Effector CD8-positive, alpha-beta T cell (primary cell): ENCODE data around the gene STRN4.
"Not testable (repeated sequence)": the region's sequence is repeated elsewhere in the genome, so short reads cannot be mapped to it uniquely, and the experiment has no call there.

Experiments used
- DNase-seq: peaks from one replicate; lab custom pipeline; 2025; lab: John Stamatoyannopoulos, UW
- total RNA-seq, 4 experiments: gene quantifications; one replicate each; lab custom pipeline; 2026; lab: John Stamatoyannopoulos, UW

The STRN4 gene
- total RNA-seq, result 85.0 to 118 (median 93.9) reads per million in 4 experiments

DNA sequence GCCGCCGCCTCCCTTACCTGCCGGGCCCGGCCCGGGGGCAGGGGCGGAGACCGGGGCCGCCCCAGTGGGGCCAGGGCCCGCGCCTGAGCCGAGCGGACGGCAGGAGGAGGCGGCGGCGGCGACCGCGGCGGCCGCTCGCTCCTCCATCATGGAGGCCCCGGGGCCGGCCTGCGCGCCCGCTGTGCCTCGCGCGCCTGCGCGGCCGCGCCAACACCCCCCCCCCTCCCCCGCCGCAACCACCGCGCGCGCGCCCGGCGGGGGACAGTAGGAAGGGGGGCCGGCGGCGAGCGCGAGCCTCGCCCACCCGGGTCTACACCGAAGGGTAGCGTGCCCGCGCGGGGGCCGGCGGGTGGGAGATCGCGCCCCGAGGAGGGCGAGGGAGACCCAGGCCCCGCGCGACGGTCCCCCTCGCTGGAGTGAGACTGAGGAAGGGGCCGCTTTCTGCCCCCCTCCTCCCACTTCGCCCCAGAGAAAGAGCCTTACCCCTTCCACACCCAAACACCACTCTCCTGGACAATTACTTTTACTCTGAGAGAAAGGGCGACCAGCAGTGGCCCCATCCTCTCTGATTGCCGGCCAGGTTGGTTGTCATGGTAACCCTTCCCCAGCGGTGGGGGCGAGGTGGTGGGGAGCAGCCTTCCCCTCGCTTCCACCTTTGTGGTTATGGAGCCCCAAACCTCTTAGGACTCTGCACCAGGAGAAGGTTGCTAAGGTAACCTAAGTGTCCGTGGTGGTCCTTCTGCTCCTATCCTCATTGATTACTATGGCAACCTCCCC lies at the start of gene STRN4:
Gene STRN4, minus strand, starts transcription at position 170 of the 777 bp plus-strand sequence. Its CDS starts 20 bp downstream, at position 150.
- peak; percentile 42 for DNase-seq

DNA sequence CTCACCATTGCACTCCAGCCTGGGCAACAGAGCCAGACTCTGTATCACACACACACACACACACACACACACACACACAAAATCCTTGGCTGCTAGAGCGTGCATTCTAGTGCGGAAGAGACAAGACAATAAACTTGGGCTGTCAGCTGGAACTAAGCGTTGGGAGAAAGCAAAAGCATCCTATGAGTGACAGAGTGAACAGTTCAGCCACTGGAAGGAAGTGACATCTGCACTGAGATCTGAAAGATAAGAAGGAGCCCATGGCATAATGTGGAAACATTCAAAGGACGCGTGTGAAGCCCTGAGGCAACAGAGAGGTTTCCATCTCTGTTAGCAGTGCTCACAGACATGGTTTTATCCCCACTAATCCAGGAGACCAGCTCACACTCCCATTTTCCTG lies 45.7 kb upstream of the STRN4 start:
- DNase-seq, result no peak

DNA sequence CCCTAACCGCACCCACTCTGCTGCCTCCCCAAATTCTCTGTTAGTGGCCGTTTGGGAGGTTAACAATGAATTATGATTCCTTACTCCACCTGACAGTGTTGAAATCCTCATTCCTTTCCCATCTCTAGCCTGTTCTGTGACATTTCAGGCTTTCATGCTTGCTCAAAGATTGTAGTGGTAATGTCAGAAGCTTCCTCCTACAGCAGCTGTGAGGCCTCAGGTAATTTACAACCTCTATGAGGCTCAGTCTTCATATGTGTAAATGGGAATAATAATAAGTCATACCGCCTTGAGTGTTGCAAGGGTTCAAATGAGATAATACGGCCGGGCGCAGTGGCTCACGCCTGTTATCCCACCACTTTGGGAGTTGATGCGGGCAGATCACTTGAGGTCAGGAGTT lies 43.1 kb upstream of the STRN4 start:
- no peak for DNase-seq

DNA sequence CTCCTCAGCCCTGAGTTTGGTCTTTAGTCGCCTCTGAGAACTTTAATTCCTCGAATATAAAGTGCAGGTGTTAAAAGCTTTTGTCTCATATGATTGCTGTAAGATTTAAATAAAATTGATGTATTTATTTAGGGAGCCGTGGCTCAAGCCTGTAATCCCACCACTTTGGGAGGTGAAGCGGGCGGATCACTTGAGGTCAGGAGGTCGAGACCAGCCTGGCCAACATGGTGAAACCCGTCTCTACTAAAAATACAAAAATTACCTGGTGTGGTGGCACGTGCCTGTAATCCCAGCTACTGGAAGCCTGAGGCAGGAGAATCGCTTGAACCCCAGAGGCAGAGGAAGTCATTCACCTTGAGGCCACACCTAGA lies 42.7 kb upstream of the STRN4 start:
- DNase-seq, result no peak

GRCh38 chr19:46788262-46788967 lies 42.2 kb upstream of the STRN4 start, which contains the start of gene SLC1A5:
SLC1A5 (minus strand) TSS chr19:46788594; CDS start chr19:46787965, 629 bp downstream.
- peak; percentile 91 for DNase-seq

- DNase-seq, result peak; percentile 6
Measured at GRCh38 chr19:46787331-46788261, 41.3 kb upstream of the STRN4 start.

- DNase-seq, result no peak
Measured at GRCh38 chr19:46787040-46787330, 40.7 kb upstream of the STRN4 start.

GRCh38 chr19:46786236-46787039 lies 40.2 kb upstream of the STRN4 start:
- peak; percentile 54 for DNase-seq

DNA sequence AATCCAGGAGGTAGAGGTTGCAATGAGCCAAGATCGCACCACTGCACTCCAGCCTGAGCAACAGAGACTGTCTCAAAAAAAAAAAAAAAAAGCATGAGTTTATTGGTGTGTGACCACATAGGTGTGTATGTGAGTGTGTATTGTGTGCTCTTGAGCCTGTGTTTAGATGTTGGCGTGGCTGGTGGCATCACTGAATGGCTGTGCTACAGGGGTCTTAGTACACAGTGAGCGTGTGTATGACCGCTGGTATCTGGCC lies 39.7 kb upstream of the STRN4 start:
- no peak for DNase-seq

DNA sequence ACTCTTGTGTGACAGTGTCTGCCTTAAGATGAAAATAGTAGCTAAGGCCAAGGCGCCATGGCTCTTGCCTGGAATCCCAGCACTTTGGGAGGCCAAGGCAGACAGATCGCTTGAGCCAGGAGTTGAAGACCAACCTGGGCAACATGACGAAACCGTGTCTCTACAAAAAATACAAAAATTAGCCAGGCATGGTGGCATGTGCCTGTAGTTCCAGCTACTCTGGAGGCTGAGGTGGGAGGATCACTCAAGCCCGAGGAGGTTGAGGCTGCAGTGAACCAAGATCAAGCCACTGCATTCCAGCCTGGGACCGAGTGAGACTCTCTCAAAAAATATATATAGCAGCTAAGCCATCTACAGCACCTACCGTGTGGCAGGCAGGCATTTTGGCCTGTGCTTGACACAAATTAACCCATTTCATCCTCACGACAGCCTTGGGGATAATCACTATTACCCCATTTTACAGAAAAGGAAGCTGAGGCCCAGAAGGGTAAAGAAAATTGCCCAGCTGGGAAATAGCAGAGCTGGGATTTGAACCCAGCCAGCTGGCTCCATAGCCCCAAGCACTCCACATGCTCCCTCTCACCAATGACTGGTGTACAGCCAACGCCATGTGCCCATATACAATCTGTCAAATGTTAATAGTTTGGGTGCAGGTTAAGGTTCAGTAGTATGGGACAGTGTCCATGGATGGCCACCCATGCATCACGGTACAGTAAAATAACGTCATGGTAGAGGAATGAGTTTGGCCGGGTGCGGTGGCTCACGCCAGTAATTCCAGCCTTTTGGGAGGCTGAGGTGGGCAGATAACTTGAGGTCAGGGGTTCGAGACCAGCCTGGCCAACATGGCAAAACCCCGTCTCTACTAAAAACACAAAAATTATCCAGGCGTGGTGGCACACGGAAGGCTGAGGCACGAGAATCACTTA lies 39.1 kb upstream of the STRN4 start:
- DNase-seq, result no peak

DNA sequence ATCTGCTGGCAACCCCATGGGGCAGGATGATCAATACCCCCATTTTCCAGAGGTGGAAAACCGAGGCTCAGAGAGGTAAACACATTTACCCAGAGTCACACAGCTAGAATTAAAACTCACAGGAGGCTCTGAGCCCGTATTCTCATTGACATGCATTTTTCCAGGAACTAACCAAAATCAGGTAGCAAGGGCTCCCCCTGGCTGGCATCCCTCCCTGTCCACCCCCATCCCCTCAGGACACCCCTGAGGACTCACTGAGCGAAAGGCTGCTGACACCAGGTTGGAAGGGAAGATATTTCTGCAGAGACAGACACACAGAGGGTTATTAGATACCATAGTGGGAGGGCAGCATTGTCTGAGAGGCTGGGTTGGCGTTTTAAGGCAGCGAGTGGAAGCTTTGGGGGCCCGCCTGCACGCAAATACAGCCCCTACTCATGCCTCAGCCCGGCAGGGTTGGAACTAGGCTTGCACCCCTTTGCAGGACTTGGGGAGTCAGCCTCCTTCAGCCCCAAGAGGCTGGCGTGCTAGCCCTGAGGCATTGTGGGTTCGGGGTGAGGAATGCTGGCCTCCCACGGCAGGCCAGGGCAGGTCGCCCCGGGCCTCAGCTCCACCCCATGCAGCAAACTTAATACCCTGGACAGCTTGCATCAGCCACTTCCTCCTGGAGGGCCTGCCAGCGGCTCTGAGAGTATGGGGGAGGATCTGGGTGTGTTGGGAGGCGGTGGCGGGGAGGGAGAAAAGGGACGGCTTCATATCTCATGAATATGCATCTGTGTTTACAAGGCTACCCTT lies 38.2 kb upstream of the STRN4 start:
- DNase-seq, result no peak

DNA sequence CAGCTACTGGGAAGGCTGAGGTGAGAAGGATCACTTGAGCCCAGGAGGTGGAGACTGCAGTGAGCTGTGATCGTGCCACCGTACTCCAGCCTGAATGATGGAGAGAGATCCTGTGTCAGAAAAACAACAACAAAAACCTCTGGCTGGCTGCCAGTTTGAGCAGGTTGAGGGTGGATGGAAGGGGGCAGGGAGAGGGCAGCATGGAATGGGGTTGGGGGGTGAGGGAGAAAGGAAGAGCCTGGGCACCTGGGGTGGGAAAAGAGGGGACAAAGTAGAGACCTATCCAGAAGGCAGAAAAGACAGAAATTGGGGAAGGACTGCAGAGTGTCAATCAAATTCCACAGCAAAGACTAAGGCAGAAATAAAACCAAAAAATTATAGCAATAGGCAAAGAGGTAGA lies 37.4 kb upstream of the STRN4 start:
- no peak for DNase-seq

DNA sequence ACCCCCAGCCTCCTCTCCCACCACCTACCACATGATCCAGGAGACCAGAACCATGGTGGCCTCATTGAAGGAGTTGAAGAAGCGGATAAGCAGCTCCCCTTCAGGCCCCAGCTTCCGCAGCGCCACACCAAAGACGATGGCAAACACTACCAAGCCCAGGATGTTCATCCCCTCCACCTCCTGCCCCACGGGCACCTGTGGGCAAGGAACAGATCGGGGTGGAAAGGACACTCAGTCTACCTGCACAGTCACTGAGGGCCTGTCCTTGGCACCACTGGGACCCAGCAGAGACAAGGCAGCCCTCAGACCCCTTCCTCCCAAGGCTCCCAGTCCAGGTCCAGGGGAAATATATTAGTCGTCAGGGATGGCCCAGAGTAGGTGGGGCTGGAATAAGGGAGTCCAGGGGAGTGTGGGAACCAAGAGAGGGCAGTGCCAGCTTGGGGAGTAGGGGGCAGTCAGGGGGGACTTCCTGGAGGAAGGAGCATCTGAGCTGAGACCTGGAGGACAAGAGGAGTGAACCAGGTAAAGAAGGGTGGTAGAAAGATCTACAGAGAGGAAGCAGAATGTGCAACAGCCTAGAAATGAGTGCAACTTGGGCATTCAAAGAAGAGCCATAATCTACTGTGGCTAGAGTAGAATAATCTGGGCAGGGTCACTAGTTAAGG lies 36.2 kb upstream of the STRN4 start:
- DNase-seq, result no peak

DNA sequence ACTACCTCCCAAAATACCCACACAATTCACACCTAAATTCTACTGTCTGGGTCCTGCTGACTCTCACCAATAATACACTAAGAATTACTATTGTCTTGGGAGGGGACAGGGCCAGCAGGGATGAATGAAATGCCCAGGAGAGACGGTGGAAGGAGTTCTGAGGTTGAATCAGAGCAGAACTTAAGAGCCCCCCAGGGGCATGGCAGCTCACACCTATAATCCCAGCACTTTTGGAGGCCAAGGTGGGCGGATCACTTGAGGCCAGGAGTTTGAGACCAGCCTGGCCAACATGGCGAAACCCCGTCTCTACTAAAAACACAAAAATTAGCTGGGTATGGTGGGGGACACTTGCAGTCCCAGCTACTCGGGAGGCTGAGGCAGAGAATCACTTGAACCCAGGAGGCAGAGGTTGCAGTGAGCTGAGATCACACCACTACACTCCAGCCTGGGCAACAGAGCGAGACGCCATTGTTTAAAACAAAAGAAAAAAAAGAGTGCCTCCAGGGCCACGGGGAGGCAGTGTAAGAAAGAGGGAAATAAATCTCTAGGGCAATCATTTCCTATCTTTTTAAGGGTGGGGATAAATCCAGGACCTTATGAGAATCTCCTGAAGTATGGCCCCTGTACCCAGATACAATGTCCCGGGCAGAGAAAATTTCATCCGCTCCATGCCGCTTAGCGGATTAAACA lies 31.9 kb upstream of the STRN4 start:
- not testable (repeated sequence) for DNase-seq

DNA sequence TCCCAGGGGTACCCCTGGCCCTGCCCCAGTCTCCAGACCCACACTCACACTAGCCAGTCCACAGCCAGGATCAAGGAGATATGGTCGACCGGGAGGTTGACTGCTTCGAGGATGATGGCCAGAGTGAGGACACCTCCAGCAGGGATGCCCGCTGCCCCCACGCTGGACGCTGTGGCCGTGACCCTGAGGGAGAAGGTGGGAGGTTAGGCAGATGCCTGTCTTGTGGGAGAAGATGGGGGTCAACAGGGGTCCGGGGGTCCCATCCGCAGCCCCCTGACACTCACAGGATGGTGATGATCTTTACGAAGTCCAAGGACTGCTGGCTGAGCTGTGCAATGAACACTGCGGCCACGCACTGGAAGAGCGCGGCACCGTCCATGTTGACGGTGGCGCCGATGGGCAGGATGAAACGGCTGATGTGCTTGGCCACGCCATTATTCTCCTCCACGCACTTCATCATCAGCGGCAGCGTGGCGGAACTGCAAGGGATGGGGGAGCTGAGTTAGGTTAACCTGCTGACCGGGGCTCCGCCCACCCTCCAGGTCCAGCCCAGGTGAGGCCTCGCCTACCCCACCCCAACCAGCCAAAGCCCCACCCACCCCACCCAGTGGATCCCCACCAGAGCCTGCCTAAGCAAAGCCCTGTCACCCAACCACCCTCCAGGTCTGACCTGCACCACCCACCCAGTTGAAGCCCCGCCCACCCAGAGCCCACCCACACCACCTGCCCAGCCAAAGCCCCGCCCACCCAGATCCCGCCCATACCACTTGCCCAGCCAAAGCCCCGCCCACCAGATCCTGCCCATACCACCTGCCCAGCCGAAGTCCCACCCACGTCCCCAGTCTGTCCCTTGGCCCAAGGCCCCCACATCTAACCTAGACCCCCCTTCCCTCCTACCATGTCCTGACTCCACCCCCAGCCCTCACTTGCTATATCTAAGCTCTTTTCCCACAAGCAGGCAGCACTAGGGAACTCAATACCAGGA lies 31.0 kb upstream of the STRN4 start:
- no peak for DNase-seq

DNA sequence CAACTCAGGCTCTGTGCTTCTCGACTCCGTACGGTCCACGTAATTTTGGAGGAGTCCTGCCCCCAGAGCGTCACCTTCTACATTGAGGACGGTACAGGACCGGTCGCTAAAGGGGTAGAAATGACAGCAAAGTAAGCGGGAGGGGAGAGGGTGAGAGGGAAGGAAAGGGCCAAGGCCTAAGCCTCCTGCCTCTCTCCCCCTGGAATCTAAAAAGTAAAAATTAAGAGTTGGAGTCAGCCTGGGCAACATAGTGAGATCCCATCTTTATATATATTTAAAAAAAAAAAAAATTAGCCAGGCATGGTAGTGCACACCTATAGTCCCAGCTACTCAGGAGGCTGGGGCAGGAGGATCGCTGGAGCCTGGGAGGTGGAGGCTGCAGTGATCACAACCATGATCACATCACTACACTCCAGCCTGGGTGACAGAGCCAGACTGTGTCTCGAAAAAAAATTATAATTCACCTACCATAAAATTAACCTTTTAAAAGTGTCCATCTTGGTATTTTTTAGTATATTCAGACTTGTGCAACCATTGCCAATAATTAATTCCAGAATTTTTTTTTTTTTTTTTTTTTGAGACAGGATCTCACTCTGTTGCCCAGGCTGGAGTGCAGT lies 29.5 kb upstream of the STRN4 start:
- DNase-seq, result no peak

DNA sequence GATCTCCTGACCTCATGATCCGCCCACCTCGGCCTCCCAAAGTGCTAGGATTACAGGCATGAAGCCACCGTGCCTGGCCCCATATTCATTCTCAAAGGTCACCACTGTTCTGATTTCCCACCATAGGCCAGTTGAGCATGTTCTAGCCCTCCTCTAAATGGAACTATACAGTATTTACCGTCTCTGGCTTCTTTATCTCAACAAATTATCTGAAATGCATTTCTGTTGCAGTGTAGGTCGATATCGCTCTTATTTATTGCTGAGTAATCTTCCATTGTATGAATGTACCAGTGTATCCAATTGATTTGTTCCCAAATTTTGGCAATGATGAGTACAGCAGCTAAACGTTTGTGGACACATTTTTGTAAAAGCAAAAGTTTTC lies 26.8 kb upstream of the STRN4 start:
- no peak for DNase-seq
